ENCODE measurements around the gene SGTA. TPM values are rescaled to one million over a fixed set of nuclear protein-coding genes. Genes with fewer than 3 reads are reported as not detected.

Gene SGTA
- total and polyA plus RNA-seq, 9 of the 15 experiments (the other 6 are each of a cell fraction or from before 2014, with no cell fraction given), result 1.4 to 110 (median 49.9) TPM

DNA sequence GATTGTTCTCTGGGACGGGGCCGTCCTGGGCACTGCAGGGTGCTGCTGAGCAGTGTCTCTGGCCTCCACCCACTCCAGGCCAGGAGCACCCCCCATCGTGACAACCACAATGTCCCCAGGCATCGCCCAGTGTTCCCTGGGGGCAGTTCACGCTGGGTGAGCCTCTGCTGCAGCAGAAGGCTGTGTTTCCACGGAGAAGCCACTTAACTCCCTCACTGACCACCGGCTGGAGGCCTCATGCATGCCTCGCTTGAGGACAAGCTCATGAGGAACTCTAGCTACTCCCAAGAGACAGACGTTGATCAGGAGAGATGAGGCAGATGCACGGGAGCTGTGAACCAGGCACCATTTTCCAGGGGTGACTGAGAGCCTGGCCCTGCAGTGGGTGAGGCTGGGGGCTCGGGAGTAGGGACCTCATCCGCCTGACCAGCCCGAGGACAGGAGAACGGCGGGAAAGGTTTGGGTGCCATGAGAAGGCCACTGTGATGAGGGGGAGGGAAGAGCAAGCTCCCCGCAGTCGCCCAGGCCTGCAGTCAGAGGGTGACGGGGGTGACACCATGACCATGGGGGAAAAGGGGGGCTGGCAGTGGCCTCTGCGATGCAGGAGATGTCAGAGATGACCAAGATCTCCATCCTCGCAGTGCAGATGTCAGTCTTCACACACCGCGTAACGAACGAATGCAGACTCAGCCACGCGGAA lies 48.3 kb downstream of the SGTA start:
- TF ChIP-seq ZKSCAN3 (CRISPR knock-in tag; IDR thresholded peaks at IDR 0.05), result no peak
- TF ChIP-seq CREM (IDR thresholded peaks at IDR 0.05; ENCODE audit: low read depth), result no peak
- no peak for TF ChIP-seq ZNF644 (tag; IDR thresholded peaks at IDR 0.05; ENCODE audit: low read depth)
- TF ChIP-seq, protein P1, sequence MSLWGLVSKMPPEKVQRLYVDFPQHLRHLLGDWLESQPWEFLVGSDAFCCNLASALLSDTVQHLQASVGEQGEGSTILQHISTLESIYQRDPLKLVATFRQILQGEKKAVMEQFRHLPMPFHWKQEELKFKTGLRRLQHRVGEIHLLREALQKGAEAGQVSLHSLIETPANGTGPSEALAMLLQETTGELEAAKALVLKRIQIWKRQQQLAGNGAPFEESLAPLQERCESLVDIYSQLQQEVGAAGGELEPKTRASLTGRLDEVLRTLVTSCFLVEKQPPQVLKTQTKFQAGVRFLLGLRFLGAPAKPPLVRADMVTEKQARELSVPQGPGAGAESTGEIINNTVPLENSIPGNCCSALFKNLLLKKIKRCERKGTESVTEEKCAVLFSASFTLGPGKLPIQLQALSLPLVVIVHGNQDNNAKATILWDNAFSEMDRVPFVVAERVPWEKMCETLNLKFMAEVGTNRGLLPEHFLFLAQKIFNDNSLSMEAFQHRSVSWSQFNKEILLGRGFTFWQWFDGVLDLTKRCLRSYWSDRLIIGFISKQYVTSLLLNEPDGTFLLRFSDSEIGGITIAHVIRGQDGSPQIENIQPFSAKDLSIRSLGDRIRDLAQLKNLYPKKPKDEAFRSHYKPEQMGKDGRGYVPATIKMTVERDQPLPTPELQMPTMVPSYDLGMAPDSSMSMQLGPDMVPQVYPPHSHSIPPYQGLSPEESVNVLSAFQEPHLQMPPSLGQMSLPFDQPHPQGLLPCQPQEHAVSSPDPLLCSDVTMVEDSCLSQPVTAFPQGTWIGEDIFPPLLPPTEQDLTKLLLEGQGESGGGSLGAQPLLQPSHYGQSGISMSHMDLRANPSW (CRISPR knock-in tag; IDR thresholded peaks at IDR 0.05), result no peak
- TF ChIP-seq MED1 (CRISPR knock-in tag; IDR thresholded peaks at IDR 0.05; ENCODE audit: borderline replicate concordance), result no peak
- no peak for TF ChIP-seq PTTG1 (tag; IDR thresholded peaks at IDR 0.05; ENCODE audit: low read depth)
- TF ChIP-seq POLR2G (IDR thresholded peaks at IDR 0.05; ENCODE audit: low read depth, low read length), result peak; percentile 40; the same call in 1 of the 2 replicates
- TF ChIP-seq RBFOX2 (IDR thresholded peaks at IDR 0.05; ENCODE audit: low read depth, low read length), result peak; percentile 62
- no peaks in the 10 kb centered on the region for H3K27me3 ChIP-seq (ENCODE audit: control insufficient read depth in 2 of 2, insufficient read depth in 2 of 2, low read length in 2 of 2)
- WGBS (ENCODE audit: insufficient coverage, low coverage, missing lambda C conversion rate), result 93% methylated on average over 22 of the region's 26 CpGs
- ChIA-PET POLR2A (interaction anchor here (0.8 to 1.3 kb wide), 4 partner anchors 9 to 394 kb away, joined by 3 to 5 read pairs (median 4); no protein-coding TSS in a partner anchor), CTCF (ENCODE audit: low intra/inter-chr PET ratio) (no interaction called here)
- no peak overlapping the region for H3K4me2 ChIP-seq (ENCODE audit: insufficient read depth, low read length)
- intact Hi-C loops (cut with micrococcal nuclease), result no loop called here
- H3K27ac ChIP-seq (ENCODE audit: extremely low read depth, low read depth, low read length), result no peak overlapping the region; the same call in 2 of the 3 replicates
- peaks cover 47% of the 10 kb centered on the region for H3K79me2 ChIP-seq (ENCODE audit: control insufficient read depth, insufficient read depth, low read length)
- peaks cover 5 to 46% of the 10 kb centered on the region in 2 experiments; a peak in 3 of 5 replicates for H3K4me1 ChIP-seq (replicated peaks in 1 of 2; ENCODE audit: control insufficient read depth in 2 of 2, insufficient read depth in 2 of 2, low read length in 2 of 2)
- H2AFZ ChIP-seq (ENCODE audit: low read depth, low read length), result no peak overlapping the region
- DNase-seq (ENCODE audit: extremely low read depth in 1 of 4, low spot score in 3 of 4) (no peak), ATAC-seq (no peak), FAIRE-seq (no peak)
- no peaks in the 10 kb centered on the region for H3K9me1 ChIP-seq (ENCODE audit: control insufficient read depth, insufficient read depth, low read length)
- H3K9ac ChIP-seq (ENCODE audit: insufficient read depth in 1 of 2, low read depth in 2 of 2, low read length in 2 of 2), result no peak overlapping the region; a peak in 1 of 4 replicates
- peaks cover 69% of the 10 kb centered on the region for H3K36me3 ChIP-seq (ENCODE audit: control insufficient read depth, insufficient read depth, low read length)
- in situ Hi-C loops (cut with MboI), result no loop called here
- H4K20me1 ChIP-seq (replicated peaks; ENCODE audit: control insufficient read depth, insufficient read depth, low read length), result peaks cover 23% of the 10 kb centered on the region
- H3K9me3 ChIP-seq (replicated peaks; ENCODE audit: control insufficient read depth, insufficient read depth, low read depth, low read length), result peaks cover 6% of the 10 kb centered on the region; the same call in 1 of the 2 replicates
- no TSS peak for BruUV-seq (replicated peaks)
- no peak overlapping the region for H3K4me3 ChIP-seq

All from K562 (cell line).